Parathyroid adenoma (tissue), 2 donors: ENCODE results near the gene PSD.

Source experiments
- H2AFZ ChIP-seq: fragments of 300-600 bp; sonication (generic); one replicate; pipeline ENCODE4 v1.7.0; 2017; ENCODE audit warnings: antibody characterized with exemption, mild to moderate bottlenecking
- H3K27ac ChIP-seq: fragments of 300-600 bp; sonication (generic); one replicate; pipeline ENCODE4 v1.7.0; 2017
- H3K27me3 ChIP-seq: fragments of 300-600 bp; sonication (generic); one replicate; pipeline ENCODE4 v1.7.0; 2017; ENCODE audit warnings: low read length; ENCODE audit not compliant: control insufficient read depth, insufficient read depth
- H3K36me3 ChIP-seq: fragments of 300-600 bp; sonication (generic); one replicate; pipeline ENCODE4 v1.7.0; 2017; ENCODE audit warnings: low read length; ENCODE audit not compliant: control insufficient read depth, insufficient read depth
- H3K4me1 ChIP-seq: fragments of 300-600 bp; sonication (generic); one replicate; pipeline ENCODE4 v1.7.0; 2017; ENCODE audit warnings: control low read depth
- H3K4me2 ChIP-seq: fragments of 300-600 bp; sonication (generic); one replicate; pipeline ENCODE4 v1.7.0; 2017; ENCODE audit warnings: low read length
- H3K4me3 ChIP-seq: fragments of 300-600 bp; sonication (generic); one replicate; pipeline ENCODE4 v1.7.0; 2017; ENCODE audit warnings: low read depth, low read length
- H3K79me2 ChIP-seq: fragments of 300-600 bp; sonication (generic); one replicate; pipeline ENCODE4 v1.7.0; 2017; ENCODE audit warnings: control low read depth
- H3K9ac ChIP-seq: fragments of 300-600 bp; sonication (generic); one replicate; pipeline ENCODE4 v1.7.0; 2017; ENCODE audit warnings: mild to moderate bottlenecking
- H3K9me3 ChIP-seq: fragments of 300-600 bp; sonication (generic); one replicate; pipeline ENCODE4 v1.7.0; 2017; ENCODE audit warnings: low read length; ENCODE audit not compliant: control insufficient read depth
- CTCF ChIP-seq: fragments of 300-600 bp; sonication (generic); IDR thresholded peaks from one replicate; pipeline ENCODE4 v1.7.0; 2017; ENCODE audit warnings: antibody characterized with exemption, mild to moderate bottlenecking
- donor health status: primary hyperparathyroidism.

PSD gene

GRCh38 chr10:102431452-102432124, 13.0 kb upstream of the PSD start:
- Histone ChIP-seq H3K79me2 (peaks cover 32% of the 10 kb centered on the region), H3K9me3 (no peaks in the 10 kb centered on the region), H3K27ac (peak overlapping the region; percentile 69), H3K9ac (peak overlapping the region; percentile 91), H3K4me3 (peak overlapping the region; percentile 92), H3K4me1 (peaks cover 4% of the 10 kb centered on the region), H3K27me3 (no peaks in the 10 kb centered on the region), H3K4me2 (peak overlapping the region; percentile 90), H3K36me3 (no peaks in the 10 kb centered on the region), H2AFZ (peak overlapping the region; percentile 94)
- TF ChIP-seq CTCF: no peak

GRCh38 chr10:102429468-102429867, 10.9 kb upstream of the PSD start:
- Histone ChIP-seq H3K79me2 (peaks cover 38% of the 10 kb centered on the region), H3K9me3 (no peaks in the 10 kb centered on the region), H2AFZ (no peak overlapping the region), H3K36me3 (no peaks in the 10 kb centered on the region), H3K4me3 (no peak overlapping the region), H3K27me3 (no peaks in the 10 kb centered on the region), H3K27ac (no peak overlapping the region), H3K9ac (no peak overlapping the region), H3K4me1 (peaks cover 4% of the 10 kb centered on the region), H3K4me2 (no peak overlapping the region)
- TF ChIP-seq CTCF: no peak

GRCh38 chr10:102426803-102427287, 8.3 kb upstream of the PSD start:
- Histone ChIP-seq H3K4me3 (no peak overlapping the region), H3K4me1 (peaks cover 11% of the 10 kb centered on the region), H3K27ac (no peak overlapping the region), H2AFZ (no peak overlapping the region), H3K9me3 (no peaks in the 10 kb centered on the region), H3K36me3 (no peaks in the 10 kb centered on the region), H3K4me2 (no peak overlapping the region), H3K79me2 (peaks cover 39% of the 10 kb centered on the region), H3K27me3 (no peaks in the 10 kb centered on the region), H3K9ac (no peak overlapping the region)
- no peak for TF ChIP-seq CTCF

GRCh38 chr10:102425444-102425843, 6.9 kb upstream of the PSD start:
- no peaks in the 10 kb centered on the region for H3K27me3 ChIP-seq
- H3K36me3 ChIP-seq: no peaks in the 10 kb centered on the region
- H2AFZ ChIP-seq: no peak overlapping the region
- peaks cover 7% of the 10 kb centered on the region for H3K4me1 ChIP-seq
- peaks cover 34% of the 10 kb centered on the region for H3K79me2 ChIP-seq
- H3K4me3 ChIP-seq: no peak overlapping the region
- no peak overlapping the region for H3K27ac ChIP-seq
- no peak overlapping the region for H3K4me2 ChIP-seq
- H3K9me3 ChIP-seq: no peaks in the 10 kb centered on the region
- no peak for TF ChIP-seq CTCF
- no peak overlapping the region for H3K9ac ChIP-seq

GRCh38 chr10:102424916-102425315, 6.3 kb upstream of the PSD start:
- H2AFZ ChIP-seq: no peak overlapping the region

More at GRCh38 chr10:102424916-102425315, 6.3 kb upstream of the PSD start:
- peaks cover 7% of the 10 kb centered on the region for H3K4me1 ChIP-seq
- H3K9ac ChIP-seq: no peak overlapping the region
- no peak overlapping the region for H3K4me3 ChIP-seq
- no peaks in the 10 kb centered on the region for H3K27me3 ChIP-seq
- H3K9me3 ChIP-seq: no peaks in the 10 kb centered on the region
- no peak overlapping the region for H3K27ac ChIP-seq
- H3K79me2 ChIP-seq: peaks cover 34% of the 10 kb centered on the region
- TF ChIP-seq CTCF: no peak
- no peaks in the 10 kb centered on the region for H3K36me3 ChIP-seq
- no peak overlapping the region for H3K4me2 ChIP-seq
